ENCODE data around the gene HAUS1.
A peak's percentile ranks its signal among the peaks of the same experiment; 100 is the strongest.
"Not testable (repeated sequence)": the region's sequence is repeated elsewhere in the genome, so short reads cannot be mapped to it uniquely, and the experiment has no call there.

The HAUS1 gene

DNA sequence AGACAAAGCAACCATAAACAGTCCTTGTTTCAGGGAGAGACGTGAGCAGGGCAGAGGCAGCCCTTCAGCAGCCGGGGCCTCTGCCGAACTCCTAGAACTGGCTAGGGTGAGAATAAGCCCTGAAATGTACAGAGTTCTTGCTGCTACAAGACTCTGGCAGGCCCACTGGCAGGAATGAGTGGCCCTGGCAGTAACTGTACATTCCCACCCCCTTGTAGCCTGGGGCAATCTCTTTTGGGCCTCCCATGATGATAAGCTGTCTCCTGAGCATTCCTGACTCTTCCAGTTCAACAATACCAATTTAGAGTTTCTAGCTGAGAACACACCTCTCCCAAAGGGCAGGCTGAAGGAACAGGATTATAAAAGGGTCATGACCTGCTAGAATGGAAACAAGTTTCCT, 54.3 kb downstream of the HAUS1 start:
- no peak for DNase-seq

DNA sequence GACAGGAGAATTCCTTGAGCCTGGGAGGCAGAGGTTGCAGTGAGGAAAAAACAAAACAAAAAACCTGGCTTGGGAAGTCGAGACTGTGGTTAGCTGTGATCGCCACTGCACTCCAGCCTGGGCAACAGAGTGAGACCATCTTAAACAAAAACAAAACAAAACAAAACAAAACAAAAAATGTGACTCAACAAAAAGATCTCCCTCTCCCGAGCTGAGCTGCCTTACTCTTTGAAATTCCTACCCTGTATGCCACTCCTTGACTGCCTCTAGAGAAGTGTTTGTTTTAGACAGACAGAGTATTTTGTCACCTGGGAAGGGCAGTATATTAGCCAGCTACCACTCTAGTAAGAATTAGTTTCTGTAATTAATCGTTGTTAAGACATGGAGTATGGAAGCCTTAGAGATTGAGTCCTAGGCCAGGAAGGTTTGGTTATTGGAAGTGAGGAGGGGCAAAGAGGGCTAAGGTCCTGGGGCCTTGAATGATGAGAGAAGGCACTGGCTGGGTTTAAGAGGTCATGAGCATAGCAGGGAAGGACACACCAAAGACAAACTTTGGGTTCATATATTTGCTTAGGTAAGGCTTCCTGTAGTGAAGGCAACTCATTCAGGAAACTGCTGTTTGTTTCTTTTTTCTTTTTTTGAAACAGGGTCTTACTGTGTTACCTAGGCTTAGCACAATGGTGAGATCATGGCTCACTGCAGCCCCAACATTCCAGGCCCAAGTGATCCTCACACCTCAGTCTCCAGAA, 56.0 kb downstream of the HAUS1 start:
- DNase-seq = no peak

DNA sequence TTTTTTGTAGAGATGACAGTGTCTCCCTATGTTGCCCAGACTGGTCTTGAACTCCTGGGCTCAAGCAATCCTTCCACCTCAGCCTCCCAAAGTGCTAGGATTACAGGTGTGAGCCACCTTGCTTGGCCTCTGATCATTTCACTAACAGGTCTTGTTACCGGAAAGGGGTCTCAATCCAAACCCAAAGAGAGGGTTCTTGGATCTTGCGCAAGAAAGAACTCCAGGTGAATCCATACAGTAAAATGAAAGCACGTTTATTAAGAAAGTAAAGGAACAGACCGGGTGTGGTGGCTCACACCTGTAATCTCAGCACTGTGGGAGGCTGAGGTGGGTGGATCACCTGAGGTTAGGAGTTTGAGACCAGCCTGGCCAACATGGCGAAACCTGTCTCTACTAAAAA, 56.7 kb downstream of the HAUS1 start:
- not testable (repeated sequence) for DNase-seq

DNA sequence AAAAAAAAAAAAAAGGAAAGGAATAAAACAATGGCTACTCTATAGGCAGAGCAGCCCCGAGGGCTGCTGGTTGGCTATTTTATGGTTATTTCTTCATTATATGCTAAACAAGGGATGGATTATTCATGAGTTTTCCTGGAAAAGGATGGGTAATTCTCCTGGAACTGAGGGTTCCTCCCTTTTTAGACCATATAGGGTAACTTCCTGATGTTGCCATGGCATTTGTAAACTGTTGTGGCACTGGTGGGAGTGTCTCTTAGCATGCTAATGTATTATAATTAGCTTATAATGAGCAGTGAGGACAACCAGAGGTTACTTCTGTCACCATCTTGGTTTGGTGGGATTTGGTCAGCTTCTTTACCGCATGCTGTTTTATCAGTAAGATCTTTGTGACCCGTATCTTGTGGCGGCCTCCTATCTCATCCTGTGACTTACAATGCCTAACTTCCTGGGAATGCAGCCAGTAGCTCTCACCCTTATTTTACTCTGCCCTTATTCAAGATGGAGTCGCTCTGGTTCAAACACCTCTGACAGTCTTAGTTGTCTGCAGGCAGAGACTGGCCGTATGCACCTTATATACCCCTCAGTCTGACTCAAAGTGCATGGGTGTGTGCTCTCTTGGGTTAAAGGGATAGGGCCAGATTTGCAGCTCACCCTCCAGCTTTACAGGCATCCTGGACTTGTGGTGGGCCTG, 57.7 kb downstream of the HAUS1 start:
- no peak for DNase-seq

DNA sequence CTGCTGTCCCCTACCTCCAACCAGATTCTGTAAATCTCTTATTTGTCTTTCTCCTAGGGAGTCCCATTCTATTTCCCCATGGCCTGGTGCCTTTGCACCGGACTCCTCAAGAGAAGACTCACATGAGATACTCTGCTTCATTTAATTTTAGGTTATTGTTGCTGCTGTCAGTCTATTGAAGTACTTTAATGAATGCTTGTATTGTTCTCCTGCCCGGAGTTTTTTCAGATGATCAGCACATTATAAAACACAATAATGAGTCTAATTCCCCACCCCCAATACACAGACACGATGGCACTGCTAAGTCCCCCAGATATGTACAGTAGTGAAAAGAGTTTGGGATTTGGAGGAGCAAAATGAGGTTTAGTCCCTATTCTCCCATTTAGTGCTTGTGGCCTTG, 58.9 kb downstream of the HAUS1 start:
- no peak for DNase-seq

DNA sequence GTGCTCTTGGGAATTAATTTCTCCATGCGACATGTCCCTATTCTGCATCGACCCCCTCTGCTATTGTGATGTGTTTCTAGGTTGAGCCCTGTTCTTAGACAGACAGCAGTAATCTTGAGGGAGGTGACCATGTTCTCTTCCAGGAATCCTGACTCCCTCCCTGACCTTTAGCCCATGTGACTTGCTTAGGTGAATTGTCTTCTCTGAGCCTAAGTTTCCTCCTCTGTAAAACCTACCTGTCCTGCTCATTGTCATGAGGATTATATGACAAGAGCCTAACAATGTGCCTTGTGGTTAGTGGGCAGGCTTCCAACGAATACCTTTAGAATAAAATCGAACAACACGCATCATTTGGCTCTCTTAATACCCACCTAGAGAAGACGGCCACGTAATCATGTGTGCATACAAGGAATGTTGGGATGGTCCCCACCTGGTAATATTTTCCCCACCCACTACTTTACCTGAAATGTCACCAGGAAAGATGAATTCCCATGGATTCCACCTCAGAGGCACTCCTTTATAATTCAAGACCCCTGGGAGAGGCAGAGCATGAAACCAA, 59.8 kb downstream of the HAUS1 start:
- DNase-seq = no peak

DNA sequence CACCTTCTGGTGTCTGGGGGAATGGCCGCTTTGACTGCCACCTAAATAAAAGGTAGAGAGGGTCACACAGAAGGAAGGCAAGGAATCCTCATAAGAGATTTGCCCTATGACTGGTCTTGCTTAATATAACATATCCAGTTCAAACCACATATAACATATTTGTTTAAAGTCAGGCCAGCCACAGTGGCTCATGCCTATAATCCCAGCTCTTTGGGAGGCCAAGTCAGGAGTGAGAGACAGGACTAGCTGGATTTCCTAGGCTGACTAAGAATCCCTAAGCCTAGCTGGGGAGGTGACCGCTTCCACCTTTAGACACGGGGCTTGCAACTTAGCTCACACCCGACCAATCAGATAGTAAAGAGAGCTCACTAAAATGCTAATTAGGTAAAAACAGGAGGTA, 60.3 kb downstream of the HAUS1 start:
- not testable (repeated sequence) for DNase-seq

DNA sequence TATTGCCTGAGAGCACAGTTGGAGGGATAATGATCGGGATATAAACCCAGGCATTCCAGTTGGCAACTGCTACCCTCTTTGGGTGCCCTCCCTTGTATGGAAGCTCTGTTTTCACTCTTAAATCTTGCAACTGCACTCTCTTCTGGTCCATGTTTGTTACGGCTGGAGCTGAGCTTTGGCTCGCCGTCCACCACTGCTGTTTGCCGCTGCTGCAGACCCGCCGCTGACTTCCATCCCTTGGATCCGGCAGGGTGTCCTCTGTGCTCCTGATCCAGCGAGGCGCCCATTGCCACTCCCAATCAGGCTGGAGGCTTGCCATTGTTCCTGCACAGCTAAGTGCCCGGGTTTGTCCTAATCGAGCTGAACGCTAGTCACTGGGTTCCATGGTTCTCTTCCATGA, 60.7 kb downstream of the HAUS1 start:
- DNase-seq = no peak

DNA sequence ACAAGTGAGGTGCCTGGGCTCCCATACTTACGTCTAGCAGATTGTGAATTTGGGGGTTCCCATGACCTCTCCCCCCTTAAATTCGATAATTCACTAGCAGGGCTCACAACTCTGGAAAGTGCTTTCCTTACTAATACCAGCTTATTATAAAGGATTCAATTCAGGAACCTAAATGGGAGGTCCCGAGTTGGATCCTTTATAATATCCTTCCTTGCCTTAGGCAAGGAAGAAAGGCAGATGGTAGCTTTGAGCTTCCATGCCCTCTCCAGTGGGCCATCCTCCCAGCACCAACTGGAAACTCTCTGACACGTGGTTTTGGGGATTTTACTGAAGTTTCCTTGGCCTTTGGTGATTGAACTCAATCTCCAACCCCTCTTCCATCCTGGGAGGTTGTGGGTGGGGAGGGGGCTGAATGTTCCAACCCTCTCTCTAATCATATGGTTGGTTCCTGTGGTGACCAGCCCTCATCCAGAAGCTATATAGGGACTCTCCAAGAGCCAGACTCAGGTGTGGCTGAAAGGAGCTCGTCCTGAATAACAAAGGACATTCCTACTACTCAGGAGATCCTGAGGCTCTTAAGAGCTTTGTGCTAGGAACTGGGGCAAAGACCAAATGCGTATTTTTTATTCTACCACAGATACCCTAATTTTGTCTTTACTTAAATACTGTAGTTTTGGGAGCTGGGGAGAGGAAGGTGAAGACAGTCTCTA, 62.2 kb downstream of the HAUS1 start:
- DNase-seq = no peak

DNA sequence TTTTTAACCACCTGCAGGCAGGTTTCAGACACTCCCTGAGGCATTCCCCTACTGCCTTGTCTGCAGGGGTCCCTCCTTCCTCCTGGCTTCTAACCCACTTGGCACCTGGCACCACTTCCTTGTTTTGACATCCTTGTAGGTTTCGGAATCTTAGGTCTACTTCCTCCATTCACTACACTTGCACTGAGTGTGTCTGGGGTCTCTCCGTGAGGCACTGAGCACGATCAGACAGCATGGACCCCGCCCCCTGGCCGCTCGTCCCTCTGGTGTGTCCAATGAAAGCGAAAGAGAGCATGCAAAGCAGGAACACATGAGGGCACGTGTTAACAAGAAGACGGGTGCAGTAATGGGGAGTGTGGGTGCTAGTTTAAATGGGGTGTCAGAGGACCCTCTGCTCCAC, 63.8 kb downstream of the HAUS1 start:
- DNase-seq = no peak

DNA sequence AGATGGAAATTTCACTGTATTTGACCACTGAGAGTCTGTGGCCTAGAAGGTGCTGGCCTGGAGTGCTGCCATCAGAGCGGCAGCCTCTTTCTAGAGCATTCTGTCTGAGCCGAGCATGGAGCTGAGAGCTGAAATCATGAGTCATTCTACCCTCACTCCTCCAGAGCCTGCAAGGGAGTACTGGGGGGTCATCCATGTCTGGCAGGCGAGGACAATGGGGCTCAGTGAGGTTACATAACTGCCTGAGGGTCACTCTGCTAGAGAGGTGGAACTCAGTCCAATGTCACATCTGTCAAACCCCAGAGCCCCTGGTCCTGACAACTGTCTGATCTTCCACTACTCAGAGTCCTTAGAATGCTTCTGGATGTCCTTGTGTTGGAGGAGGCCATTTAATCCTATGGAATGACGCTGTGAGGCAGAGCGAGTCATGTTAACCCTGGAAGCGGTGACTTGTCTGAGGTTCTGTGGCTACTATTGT, 65.3 kb downstream of the HAUS1 start:
- no peak for DNase-seq

DNA sequence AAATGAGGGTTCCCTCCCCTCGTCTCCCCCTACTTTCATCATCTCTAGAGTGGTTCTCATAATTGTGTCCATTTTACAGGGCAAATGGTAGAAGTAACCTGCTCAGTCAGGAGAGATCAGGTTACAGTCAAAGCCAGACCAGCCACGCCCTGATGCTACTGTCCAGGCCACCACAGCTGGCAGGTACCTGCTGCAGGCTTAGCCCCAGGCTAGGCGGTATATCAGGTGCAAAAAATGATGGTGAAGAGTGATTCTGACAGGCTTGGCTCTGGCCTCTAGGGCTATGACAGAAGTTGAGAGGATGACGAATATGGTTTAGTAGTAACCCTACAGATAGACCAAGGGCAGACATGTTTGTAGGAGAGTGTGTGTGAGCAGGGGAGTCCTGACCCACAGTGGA, 67.1 kb downstream of the HAUS1 start:
- DNase-seq = no peak

DNA sequence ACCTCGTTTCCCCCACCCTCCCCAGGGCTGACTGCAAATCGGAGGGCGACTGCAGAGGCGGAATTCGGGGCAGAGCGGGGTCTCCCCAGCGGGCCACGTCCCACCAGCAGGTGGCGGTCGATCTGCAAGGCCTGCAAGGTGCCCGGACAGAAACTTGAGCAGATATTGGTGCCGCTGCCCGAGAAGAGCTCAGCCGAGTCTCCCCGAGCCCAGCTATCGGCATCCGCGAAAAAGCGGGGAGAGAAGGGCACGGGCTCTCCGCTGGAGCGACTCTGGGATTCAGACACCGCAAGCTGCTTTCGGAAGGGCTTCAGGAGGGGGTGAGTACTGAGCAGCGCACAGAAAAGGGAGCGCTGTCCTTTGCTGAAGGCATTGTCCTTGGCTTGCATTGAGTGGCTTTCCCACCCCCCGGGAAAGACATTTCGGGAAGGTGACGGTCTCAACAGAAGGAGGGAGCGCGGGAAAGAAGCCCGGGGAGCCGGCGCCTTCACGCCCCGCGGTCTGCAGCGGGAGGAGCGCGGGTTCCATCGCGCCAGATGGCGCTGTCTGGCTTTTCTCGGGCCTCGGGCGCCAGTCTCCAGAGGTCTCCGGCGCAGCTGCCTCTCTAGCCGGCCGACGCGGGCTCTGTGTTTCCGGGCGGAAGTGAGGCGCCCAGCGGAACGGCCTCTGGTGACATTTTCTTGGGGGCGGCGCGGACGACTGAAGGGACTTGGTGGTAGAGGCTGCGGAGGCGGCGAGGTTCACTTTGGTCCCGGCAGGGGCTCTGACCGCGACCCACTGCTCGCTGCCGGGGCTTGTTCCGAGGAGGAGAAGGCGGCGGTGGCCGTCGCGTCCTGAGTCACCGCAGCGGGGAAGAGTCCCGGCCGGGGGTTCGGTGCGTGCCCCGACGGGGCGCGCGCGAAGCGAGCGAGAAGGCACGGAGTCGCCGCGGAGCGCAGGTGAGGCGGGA, 69.5 kb downstream of the HAUS1 start:
- DNase-seq = peak; percentile 90

DNA sequence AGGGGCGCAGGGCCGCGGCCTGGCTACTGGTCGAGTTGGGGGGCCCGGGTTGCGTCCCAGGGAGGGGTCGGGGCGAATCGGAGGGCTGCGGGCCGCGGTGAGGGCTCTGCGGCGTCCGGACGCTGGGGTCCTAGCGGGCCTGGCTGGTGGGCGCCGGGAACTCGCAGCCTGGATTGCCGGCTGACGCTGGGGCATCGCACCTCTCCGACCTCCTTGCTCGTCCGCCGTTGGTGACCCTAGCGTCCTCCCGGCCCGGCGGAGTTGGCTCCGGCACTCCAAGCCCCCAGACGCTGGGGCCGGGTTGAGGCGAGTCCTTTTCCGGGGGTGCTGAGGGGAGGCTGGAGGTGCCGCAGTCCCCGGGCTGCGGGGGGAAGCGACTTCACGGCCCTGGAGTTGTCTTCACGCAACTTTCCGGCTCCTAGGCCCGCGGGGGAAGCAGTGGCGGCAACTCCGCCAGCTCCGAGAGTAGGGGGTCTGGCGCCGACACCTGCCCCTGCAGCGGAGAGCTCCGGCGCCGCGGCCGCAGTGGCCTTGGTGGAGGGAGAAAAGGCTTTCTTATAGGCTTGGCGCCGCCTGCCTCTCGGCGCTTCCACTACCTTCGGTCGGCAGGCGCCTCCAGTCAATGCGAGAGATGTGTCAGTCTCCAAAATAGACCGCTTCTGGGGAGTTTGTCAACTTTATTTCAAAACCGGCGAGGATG, 70.3 kb downstream of the HAUS1 start:
- DNase-seq = peak; percentile 21

DNA sequence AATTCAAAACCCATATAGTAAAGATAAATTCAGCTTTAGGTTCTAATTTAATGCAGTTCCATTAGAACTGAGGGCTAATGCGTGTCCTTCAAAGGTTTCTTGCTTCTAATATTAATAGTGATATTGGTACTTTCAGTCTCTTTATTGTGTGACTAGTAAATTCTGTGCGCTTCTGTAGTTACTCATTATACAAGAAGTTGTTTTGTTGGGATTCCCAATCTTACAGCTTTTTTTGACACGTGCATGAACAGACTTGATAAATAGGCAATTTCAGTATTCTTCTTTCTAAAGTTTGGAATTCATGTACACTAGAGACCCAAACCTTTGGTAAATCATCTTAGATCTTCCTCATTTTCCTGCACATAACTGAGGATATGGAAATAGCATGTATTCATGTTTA, 71.8 kb downstream of the HAUS1 start:
- DNase-seq = no peak

All from activated T-cell treated with anti-CD3 and anti-CD28 coated beads for 4 hours (primary cell).